Chondrocyte (in vitro differentiated cells): ENCODE data around the gene DLL3. TPM values are rescaled to one million over a fixed set of nuclear protein-coding genes. Genes with fewer than 3 reads are reported as not detected.

Experiments
- DNase-seq: peaks from one replicate; pipeline ENCODE4 v3.0.0; 2021; ENCODE audit warnings: mixed read lengths, low spot score
- H3K27ac Mint-ChIP-seq: one replicate; pipeline ENCODE4 v1.8.0; 2021; ENCODE audit warnings: mild to moderate bottlenecking, moderate library complexity, mixed read lengths; ENCODE audit not compliant: unreplicated experiment
- H3K27me3 Mint-ChIP-seq: 2 replicates; pipeline ENCODE4 v1.8.0; 2021; ENCODE audit warnings: low read depth, mixed read lengths
- H3K36me3 Mint-ChIP-seq: 2 replicates; pipeline ENCODE4 v1.8.0; 2021; ENCODE audit warnings: low read depth, mixed read lengths
- H3K4me1 Mint-ChIP-seq: 2 replicates; pipeline ENCODE4 v1.8.0; 2021; ENCODE audit warnings: low read depth, mild to moderate bottlenecking, mixed read lengths
- H3K4me3 Mint-ChIP-seq: one replicate; pipeline ENCODE4 v1.8.0; 2021; ENCODE audit warnings: mild to moderate bottlenecking, moderate library complexity, mixed read lengths; ENCODE audit not compliant: unreplicated experiment
- H3K9me3 Mint-ChIP-seq: 2 replicates; pipeline ENCODE4 v1.8.0; 2021; ENCODE audit warnings: low read depth, mixed read lengths
- total RNA-seq: library from RNA; stranded (reverse); gene quantifications from 3 replicates; pipeline ENCODE4 v1.2.1, GENCODE V29; 2021
- TF ChIP-seq, protein P1 (sequence below): fragments of 200-600 bp; sonication (generic); IDR thresholded peaks from 2 replicates; pipeline ENCODE4 v1.5.0; 2021; ENCODE audit warnings: antibody characterized with exemption, mild to moderate bottlenecking, moderate library complexity

DLL3 gene
- total RNA-seq, 1 donor from 2014 or later, result 1.3 TPM

GRCh38 chr19:39524495-39524894, 25.7 kb downstream of the DLL3 start:
- H3K9me3 Mint-ChIP-seq, result no peaks in the 10 kb centered on the region
- H3K27me3 Mint-ChIP-seq, result no peaks in the 10 kb centered on the region
- no peaks in the 10 kb centered on the region for H3K36me3 Mint-ChIP-seq
- H3K4me1 Mint-ChIP-seq, result peaks cover 3% of the 10 kb centered on the region
- H3K4me3 Mint-ChIP-seq, result no peak overlapping the region
- H3K27ac Mint-ChIP-seq, result no peak overlapping the region
- TF ChIP-seq, protein P1, sequence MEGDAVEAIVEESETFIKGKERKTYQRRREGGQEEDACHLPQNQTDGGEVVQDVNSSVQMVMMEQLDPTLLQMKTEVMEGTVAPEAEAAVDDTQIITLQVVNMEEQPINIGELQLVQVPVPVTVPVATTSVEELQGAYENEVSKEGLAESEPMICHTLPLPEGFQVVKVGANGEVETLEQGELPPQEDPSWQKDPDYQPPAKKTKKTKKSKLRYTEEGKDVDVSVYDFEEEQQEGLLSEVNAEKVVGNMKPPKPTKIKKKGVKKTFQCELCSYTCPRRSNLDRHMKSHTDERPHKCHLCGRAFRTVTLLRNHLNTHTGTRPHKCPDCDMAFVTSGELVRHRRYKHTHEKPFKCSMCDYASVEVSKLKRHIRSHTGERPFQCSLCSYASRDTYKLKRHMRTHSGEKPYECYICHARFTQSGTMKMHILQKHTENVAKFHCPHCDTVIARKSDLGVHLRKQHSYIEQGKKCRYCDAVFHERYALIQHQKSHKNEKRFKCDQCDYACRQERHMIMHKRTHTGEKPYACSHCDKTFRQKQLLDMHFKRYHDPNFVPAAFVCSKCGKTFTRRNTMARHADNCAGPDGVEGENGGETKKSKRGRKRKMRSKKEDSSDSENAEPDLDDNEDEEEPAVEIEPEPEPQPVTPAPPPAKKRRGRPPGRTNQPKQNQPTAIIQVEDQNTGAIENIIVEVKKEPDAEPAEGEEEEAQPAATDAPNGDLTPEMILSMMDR, result no peak
- no peak for DNase-seq

GRCh38 chr19:39525205-39525604, 26.5 kb downstream of the DLL3 start:
- Mint-ChIP-seq H3K4me1 (peaks cover 3% of the 10 kb centered on the region), H3K4me3 (no peak overlapping the region), H3K27ac (no peak overlapping the region), H3K27me3 (no peaks in the 10 kb centered on the region), H3K9me3 (no peaks in the 10 kb centered on the region), H3K36me3 (no peaks in the 10 kb centered on the region)
- DNase-seq, result no peak
- TF ChIP-seq, protein P1, result no peak

GRCh38 chr19:39531834-39532232, 33.1 kb downstream of the DLL3 start:
- Mint-ChIP-seq H3K27me3 (no peaks in the 10 kb centered on the region), H3K4me3 (peak overlapping the region; percentile 95), H3K9me3 (no peaks in the 10 kb centered on the region), H3K27ac (peak overlapping the region; percentile 92), H3K36me3 (peaks cover 1% of the 10 kb centered on the region), H3K4me1 (peaks cover 21% of the 10 kb centered on the region)
- DNase-seq, result no peak
- TF ChIP-seq, protein P1, result no peak

DNA sequence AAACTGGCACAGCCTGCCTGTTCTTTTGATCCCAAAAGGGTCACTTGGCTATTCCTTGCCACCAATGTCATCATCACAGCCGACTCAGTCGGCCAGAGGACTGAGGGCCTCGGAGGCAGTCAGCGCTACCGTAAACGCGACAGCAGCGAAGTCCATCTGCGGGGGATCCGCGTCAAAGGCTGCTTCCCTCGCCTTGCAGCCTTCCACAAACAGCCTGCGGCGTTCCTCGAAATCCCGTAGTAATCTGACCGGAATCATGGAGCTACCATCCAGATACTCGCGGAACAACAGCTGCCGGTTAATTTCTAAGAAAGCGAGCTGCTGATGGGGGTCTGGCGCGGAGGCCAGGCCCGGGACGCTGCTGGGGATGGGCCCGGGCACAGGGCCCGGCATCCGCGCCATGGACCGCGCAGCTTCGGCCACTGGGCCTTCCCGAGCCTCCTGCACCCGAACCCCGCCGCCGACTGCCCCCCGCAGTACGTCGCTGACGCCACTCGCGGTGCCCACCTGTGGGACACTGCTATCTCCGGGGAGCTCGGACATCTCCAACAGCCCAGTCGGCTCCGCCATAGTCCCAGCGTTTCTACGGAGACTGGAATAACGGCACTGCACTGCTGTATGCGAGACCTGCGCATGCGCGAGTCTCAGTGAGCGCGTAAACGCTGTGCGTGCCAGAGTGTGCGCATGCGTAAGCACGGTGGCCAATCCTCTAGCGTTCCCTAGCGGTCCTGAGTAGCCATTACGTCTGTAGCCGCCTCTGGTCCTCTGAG, 33.7 kb downstream of the DLL3 start, which contains the start of gene EID2B:
Gene EID2B, minus strand, starts transcription at position 620 of the 770 bp plus-strand sequence. Its CDS starts 50 bp downstream, at position 570.
- peak within 1 kb of the TSS; percentile 92 for H3K27ac Mint-ChIP-seq

GRCh38 chr19:39533003-39533512, 34.3 kb downstream of the DLL3 start:
- Mint-ChIP-seq H3K9me3 (no peaks in the 10 kb centered on the region), H3K4me3 (no peak overlapping the region), H3K4me1 (peaks cover 25% of the 10 kb centered on the region), H3K27me3 (no peaks in the 10 kb centered on the region), H3K36me3 (peaks cover 1% of the 10 kb centered on the region), H3K27ac (no peak overlapping the region)
- no peak for DNase-seq
- TF ChIP-seq, protein P1, result peak; percentile 37

More for the DNA sequence above, 33.7 kb downstream of the DLL3 start, which contains the start of gene EID2B:
- H3K27me3 Mint-ChIP-seq, result no peaks in the 10 kb centered on the region
- peak within 1 kb of the TSS; percentile 95 for H3K4me3 Mint-ChIP-seq
- TF ChIP-seq, protein P1, result peak; percentile 93
- H3K9me3 Mint-ChIP-seq, result no peaks in the 10 kb centered on the region
- H3K4me1 Mint-ChIP-seq, result peaks cover 23% of the 10 kb centered on the region
- peaks cover 1% of the 10 kb centered on the region for H3K36me3 Mint-ChIP-seq
- DNase-seq, result peak; percentile 95
